ENCODE data around the gene ITGB2.

Gene ITGB2

GRCh38 chr21:44891631-44892031, 29.1 kb downstream of the ITGB2 start:
- ChIA-PET CTCF (interaction anchor here (0.8 to 5.8 kb wide), 8 partner anchors 9 to 246 kb away, joined by 3 to 58 read pairs (median 4); no protein-coding TSS in a partner anchor), POLR2A (no interaction called here)
- no peak overlapping the region for H3K4me3 ChIP-seq (ENCODE audit: low read depth, low read length)
- no peak for TF ChIP-seq CTCF (IDR thresholded peaks at IDR 0.05; ENCODE audit: insufficient read depth, low read length, missing control alignments)
- DNase-seq (ENCODE audit: low read depth, low spot score), result no peak

GRCh38 chr21:44890961-44891541, 29.6 kb downstream of the ITGB2 start:
- no peak for TF ChIP-seq CTCF (IDR thresholded peaks at IDR 0.05; ENCODE audit: insufficient read depth, low read length, missing control alignments)
- H3K4me3 ChIP-seq (ENCODE audit: low read depth, low read length), result no peak overlapping the region
- no peak for DNase-seq (ENCODE audit: low read depth, low spot score)
- CTCF ChIA-PET, result interaction anchor here (1.4 to 5.8 kb wide), 2 partner anchors 9 to 98 kb away, joined by 4 to 58 read pairs; no protein-coding TSS in a partner anchor
- POLR2A ChIA-PET, result no interaction called here

GRCh38 chr21:44890338-44890931, 30.3 kb downstream of the ITGB2 start:
- ChIA-PET CTCF (no interaction called here), POLR2A (no interaction called here)
- H3K4me3 ChIP-seq (ENCODE audit: low read depth, low read length), result no peak overlapping the region
- no peak for DNase-seq (ENCODE audit: low read depth, low spot score)
- no peak for TF ChIP-seq CTCF (IDR thresholded peaks at IDR 0.05; ENCODE audit: insufficient read depth, low read length, missing control alignments)

GRCh38 chr21:44889625-44890337, 30.9 kb downstream of the ITGB2 start:
- DNase-seq (ENCODE audit: low read depth, low spot score), result no peak
- H3K4me3 ChIP-seq (ENCODE audit: low read depth, low read length), result no peak overlapping the region
- ChIA-PET POLR2A (no interaction called here), CTCF (interaction anchor here (1.5 kb wide), 1 partner anchor 42 kb away, joined by 3 read pairs; no protein-coding TSS in a partner anchor)
- no peak for TF ChIP-seq CTCF (IDR thresholded peaks at IDR 0.05; ENCODE audit: insufficient read depth, low read length, missing control alignments)

GRCh38 chr21:44888581-44889550, 31.8 kb downstream of the ITGB2 start:
- POLR2A ChIA-PET, result no interaction called here
- DNase-seq (ENCODE audit: low read depth, low spot score), result no peak
- CTCF ChIA-PET, result interaction anchor here (1.5 kb wide), 1 partner anchor 43 kb away, joined by 3 read pairs; no protein-coding TSS in a partner anchor
- no peak overlapping the region for H3K4me3 ChIP-seq (ENCODE audit: low read depth, low read length)
- TF ChIP-seq CTCF (IDR thresholded peaks at IDR 0.05; ENCODE audit: insufficient read depth, low read length, missing control alignments), result no peak

All from AG04449 (cell line).